HG03159 (cell line): ENCODE results near the gene DTNB.
"Not testable (repeated sequence)": the region's sequence is repeated elsewhere in the genome, so short reads cannot be mapped to it uniquely, and the experiment has no call there.

Source experiments
- ATAC-seq: cut with Tn5 transposase; IDR thresholded peaks from one replicate; pipeline ENCODE4 v1.9.1; 2021; ENCODE audit warnings: mild to moderate bottlenecking, moderate library complexity; ENCODE audit not compliant: unreplicated experiment

DTNB gene

DNA sequence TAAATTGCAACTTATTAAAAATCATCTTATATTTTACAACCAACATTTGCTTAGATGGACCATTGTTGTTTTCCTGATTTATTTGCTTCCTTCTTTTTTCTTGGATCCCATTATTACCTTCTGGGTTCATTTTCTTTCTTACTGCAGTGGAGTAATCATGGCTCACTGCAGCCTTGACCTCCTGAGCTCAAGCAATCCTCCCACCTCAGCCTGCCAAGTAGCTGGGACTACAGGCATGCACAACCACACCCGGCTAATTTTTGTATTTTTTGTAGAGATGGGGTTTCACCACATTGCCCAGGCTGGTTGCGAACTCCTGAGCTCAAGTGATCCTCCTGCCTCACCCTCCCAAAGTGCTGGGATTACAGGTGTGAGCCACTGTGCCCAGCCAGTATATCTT is 123.8 kb downstream of the DTNB start:
- ATAC-seq, result not testable (repeated sequence)

DNA sequence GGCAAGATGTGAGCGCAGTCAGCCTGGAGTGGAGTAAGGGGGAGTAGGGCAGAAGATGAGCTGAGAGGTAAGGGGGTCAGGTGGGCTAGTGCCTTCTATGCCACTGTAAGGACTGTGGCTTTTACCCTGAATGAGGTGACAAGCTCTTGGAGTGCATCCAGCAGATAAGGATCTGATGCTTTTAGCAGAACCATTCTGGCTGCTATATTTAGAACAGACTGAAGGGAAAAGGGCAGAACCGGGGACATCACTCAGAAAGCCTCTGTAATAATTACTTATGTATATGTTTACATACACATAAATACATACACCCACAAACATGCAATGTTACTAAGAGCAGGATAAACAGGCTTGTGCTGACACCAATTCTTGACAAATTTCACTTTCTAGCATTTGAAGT is 124.8 kb downstream of the DTNB start:
- no peak for ATAC-seq

DNA sequence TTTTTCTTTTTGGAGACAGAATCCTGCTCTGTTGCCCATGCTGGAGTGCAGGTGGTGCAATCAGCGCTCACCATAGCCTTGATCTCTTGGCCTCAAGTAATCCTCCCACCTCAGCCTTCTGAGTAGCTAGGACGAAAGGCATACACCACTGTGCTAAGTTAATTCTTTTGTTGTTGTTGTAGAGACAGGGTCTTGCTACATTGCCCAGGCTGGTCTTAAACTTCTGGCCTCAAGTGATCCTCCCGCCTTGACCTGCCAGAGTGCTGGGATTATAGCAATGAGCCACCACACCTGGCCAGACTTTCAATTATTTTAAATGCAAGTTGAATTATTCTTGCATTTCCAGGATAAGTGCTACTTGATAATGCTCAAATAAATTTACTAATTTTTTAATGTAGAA is 126.5 kb downstream of the DTNB start:
- ATAC-seq, result no peak

DNA sequence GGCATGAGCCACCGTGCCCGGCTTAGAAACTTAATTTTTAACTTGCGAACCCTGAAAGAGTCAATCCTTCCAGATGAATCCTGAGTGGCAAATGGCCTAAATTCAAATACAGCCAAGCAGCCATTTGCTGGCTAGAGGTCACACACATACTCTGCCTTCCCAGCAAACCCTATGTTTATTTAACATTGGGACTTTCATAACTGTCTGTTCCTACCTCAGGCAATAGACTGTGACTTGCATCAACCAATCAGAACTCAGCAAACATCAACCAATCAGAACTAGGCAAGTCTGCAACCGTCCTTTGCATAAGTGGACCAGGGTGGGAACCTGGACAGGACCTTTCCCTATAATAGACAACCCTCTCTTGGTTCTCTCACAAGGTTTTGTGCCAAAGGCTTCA is 127.5 kb downstream of the DTNB start:
- no peak for ATAC-seq

DNA sequence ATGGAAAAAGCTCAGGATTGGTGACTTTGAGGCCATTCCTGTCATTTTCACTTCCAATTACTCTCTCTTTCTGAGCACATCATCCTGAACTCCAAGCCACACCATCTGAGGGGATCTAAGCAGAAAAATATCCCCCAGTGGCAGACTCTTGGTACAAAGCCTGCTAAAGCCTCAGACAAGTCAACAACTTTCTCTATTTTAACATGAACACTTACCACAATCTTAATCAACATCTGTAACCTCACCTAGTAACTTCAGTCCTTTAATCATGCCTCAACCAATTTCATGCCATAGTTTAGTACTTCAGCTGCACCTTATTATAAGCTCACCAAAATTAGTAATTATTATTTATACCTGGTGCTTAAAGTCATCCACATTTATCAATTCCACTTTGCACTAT is 128.9 kb downstream of the DTNB start:
- ATAC-seq, result no peak

DNA sequence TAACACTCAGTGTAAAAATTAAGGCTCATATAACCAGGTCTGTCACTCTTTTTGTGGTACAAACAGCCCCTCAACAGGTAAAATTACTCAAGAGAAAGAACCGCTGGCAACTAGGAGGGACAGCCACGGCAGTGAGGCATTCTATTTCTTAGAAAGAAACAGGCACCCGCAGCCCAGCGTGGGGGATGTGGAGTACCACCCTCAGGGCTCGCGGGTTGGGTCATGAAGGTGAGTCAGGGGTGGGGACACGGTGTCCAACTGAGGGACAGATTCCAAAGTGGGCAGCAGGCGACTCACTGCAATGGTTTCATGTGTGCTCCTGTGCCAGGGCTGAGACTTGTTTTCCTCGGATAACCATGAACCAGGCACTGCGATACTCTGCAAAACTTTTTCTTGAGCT is 129.4 kb downstream of the DTNB start:
- ATAC-seq, result no peak

DNA sequence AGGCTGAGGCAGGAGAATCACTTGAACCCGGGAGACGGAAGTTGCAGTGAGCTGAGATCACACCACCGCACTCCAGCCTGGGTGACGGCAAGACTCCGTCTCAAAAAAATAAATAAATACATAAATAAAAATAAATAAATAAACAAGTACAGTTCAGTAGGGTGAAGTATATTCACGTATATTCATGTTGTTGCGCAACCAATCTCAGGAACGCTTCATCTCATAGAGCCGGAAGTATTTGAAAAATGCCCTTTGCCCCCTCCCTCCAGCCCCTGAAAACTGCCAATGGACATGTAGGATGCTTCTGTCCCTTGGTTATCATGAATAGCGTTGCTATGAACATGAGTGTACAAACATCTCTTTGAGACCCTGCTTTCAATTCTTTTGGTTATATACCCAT is 132.0 kb downstream of the DTNB start:
- no peak for ATAC-seq

DNA sequence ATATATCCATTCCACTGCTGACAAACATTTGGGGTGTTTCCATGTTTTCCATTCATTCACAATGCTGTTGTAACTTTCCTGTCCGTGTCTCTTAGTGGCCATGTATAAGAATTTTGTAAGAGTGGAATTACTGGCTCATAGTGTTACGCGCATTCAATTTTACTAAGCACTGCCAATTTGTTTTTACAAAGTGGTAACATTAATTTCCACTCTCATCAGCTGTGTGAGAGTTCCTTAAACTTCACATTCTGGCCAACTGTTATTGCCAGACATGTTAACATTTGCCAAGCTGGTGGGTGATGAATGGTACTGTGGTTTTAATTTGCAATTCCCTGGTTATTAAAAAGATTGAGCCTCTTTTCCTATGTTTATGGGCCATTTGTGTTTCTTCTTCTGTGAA is 134.2 kb downstream of the DTNB start:
- no peak for ATAC-seq

DNA sequence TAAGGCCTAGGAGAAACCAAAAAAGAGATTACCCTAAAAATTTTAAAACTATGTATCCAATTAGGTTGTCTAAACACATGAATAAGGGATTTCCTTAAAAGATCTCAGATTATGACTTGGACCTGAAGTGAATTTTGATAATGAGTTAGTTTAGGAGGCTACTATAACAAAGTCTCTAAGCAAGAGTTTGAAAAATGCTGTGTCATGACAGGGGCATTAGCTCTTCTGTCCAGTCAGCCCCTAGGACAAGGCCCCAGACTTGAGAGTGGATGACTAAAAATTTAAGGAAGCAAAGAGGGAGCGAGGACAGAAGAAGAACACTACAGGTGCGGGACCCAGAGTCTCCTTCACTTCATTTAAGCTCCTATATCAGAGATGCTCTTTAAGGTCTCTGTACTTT is 135.9 kb downstream of the DTNB start:
- no peak for ATAC-seq

DNA sequence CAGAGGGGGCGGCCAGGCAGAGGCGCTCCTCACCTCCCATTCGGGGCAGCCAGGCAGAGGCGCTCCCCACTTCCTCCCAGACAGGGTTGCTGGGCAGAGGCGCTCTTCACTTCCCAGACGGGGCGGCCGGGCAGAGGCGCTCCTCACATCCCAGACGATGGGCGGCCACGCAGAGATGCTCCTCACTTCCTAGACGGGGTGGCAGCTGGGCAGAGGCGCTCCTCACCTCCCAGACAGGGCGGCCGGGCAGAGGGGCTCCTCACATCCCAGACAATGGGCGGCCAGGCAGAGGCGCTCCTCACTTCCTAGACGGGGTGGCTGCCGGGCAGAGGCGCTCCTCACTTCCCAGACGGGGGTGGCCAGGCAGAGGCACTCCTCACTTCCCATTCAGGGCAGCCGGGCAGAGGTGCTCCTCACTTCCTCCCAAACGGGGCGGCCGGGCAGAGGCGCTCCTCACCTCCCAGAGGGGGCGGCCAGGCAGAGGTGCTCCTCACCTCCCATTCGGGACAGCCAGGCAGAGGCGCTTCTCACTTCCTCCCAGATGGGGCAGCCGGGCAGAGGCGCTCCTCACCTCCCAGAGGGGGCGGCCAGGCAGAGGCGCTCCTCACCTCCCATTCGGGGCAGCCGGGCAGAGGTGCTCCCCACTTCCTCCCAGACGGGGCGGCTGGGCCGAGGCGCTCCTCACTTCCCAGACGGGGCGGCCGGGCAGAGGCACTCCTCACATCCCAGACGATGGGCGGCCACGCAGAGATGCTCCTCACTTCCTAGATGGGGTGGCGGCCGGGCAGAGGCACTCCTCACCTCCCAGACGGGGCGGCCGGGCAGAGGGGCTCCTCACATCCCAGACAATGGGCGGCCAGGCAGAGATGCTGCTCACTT is 137.7 kb downstream of the DTNB start:
- ATAC-seq, result not testable (repeated sequence)

DNA sequence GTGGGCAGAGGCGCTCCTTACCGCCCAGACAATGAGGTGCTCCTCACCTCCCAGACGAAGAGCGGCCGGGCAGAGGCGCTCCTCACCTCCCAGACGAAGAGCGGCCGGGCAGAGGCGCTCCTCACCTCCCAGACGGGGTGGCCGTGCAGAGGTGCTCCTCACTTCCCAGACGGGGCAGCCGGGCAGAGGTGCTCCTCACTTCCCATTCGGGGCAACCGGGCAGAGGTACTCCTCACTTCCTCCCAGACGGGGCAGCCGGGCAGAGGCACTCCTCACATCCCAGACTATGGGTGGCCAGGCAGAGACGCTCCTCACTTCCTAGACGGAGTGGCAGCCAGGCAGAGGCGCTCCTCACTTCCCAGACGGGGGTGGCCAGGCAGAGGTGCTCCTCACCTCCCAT is 138.4 kb downstream of the DTNB start:
- ATAC-seq, result not testable (repeated sequence)

DNA sequence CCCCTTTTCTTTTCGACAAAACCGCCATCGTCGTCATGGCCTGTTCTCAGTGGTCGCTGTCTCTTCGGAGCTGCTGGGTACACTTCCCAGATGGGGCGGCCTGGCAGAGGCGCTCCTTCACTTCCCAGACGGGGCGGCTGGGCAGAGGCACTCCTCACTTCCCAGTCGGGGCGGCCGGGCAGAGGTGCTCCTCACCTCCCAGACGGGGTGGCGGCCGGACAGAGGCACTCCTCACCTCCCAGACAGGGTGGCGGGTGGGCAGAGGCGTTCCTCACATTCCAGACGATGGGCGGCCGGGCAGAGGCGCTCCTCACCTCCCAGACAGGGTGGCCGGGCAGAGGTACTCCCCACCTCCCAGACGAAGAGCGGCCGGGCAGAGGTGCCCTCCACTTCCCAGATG is 138.9 kb downstream of the DTNB start:
- ATAC-seq, result no peak

DNA sequence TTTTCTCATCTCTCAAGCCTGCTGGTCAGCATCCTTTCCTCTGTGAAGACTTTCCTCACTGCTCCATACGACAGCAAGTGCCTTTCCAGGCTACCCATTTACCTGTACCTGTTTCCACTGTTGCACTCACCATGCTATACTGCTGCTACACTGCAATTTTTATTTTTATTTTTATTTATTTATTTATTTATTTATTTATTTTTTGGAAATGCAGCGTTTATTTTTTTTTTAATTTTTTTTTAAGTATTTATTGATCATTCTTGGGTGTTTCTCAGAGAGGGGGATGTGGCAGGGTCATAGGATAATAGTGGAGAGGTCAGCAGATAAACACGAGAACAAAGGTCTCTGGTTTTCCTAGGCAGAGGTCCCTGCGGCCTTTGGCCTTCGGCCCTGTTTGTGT is 139.6 kb downstream of the DTNB start:
- ATAC-seq, result not testable (repeated sequence)

DNA sequence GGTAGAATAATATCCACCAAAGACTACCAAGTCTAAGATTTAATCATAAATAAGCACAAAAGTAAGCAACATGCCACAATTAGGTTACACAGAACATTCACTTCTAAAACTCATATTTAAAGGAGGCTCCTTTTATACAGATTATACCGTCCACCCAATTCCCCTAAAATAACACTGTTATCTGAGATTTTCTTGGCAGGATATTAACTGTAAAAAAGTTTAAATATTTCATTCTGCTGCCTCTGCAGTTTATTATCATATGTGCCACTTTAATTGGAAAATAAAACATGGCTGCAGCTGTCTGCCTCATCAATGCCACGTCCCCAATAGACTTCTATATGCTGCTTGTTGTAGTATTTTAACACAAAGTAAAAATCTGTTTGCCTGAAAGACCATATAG is 140.9 kb downstream of the DTNB start:
- no peak for ATAC-seq

DNA sequence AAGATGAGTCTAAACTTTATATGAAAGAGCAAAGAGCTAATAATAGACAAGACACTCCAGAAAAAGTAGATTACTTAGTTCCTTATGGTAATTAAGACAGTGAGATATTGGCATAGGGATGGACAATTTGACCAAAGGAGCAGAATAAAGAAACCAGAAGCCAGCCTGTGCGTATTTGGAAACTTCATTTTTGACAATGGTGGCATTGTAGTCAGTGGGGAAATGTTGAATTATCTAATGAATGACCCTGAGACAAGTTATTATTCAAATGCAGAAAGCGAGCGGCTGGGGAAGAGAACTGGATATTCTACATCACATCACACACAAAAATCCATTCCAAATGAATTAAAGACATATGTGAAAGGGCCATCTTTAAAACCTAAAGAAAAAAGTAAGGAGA is 144.3 kb downstream of the DTNB start:
- no peak for ATAC-seq

DNA sequence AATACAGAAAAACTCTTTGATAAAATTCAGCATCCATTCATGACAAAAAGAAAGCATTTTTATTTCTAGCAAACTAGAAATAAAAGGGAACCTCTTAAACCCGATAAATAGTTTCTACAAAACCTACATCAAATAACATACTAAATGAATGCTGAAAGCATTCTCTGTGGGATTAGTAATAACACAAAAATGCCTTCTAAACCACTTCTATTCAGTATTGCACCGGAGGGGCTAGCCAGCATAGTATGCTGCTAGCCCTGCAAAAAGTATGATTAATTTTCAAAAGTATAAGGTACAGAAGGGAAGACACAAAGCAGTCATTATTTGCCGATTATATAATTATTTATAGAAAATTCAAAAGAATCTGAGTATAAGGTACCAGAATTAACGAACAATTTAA is 145.2 kb downstream of the DTNB start:
- no peak for ATAC-seq

DNA sequence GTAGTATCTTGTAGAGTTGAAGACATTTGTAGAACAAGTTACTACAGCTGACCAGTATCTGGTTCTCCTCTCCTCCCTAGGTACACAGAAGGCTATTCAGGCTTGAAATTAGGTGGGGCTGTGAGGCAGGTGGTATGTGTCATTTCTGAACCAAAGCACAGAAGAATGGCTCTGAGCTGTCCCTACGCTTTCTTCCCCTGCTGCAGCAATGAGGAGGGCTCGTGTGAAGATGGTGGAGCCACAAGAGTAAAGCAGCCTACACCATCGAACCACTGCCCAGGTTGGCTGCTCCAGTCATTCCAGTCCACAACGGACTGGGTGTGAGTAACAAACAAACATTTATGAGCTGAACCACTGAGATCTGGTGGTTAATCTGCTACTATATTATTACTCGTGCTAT is 148.9 kb downstream of the DTNB start:
- ATAC-seq, result no peak

DNA sequence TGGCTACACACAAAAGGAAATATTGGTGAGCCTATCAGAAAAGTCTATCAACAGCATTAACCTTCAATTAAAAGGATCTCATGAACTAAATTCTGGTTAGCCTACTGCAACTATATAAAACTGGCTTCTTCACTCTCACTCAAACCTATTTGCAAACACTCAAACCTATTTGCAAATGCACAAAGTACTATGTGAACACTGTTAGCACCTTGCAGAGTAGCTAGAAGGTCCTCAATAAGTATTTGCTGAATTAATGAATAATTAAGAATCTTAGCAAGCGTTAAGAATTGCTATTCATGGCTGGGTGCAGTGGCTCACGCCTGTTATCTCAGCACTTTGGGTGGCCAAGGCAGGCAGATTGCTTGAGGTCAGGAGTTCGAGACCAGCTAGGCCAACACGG is 150.3 kb downstream of the DTNB start:
- ATAC-seq, result no peak

DNA sequence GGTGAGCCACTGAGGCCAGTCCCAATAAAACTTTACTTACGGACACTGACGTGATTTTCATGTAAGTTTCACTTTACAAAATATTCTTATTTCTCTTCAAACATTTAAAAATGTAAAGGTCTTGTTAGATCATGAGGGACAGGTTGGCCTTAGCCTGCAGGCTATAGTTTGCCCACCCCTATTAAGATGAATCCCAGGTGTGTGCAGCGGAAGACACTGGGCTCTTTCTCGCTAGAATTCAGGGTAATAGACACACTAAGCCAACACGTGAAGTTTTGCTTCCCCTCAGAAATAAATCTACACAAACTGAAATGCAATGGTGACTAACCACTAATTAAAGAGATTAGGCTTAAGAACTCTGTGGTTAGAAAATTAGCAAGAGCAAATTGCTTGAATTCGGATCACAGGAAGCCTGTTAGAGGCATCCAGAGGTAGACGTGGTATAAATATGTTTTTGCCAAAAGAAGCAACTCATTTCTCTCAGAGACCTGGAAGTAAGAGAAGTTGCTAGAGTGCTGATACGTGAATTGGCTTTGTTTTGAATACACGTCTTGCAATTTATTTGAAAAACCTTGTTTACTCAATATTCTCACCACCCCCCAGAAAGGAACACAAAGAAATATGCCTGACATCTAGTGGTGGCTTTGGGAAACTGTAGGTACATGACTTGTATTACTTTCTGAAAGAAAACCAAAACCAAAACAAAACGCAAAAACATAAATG is 151.6 kb downstream of the DTNB start:
- ATAC-seq, result peak; percentile 77

DNA sequence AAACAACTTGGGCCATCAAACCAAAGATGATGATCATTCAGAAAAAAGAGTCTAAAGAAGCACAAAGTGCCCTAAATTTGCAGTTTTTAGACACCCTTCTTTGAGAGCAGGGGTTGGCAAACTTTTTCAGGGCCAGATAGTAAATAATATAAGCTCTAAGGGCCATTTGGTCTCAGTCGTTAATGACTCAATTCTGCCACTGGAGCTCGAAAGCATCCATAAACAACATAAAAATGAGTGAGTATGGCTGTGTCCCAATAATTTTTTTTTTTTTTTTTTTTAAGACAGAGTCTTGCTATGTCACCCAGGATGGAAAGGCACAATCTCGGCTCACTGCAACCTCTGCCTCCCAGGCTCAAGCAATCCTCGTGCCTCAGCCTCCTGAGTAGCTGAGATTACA is 152.3 kb downstream of the DTNB start:
- no peak for ATAC-seq

DNA sequence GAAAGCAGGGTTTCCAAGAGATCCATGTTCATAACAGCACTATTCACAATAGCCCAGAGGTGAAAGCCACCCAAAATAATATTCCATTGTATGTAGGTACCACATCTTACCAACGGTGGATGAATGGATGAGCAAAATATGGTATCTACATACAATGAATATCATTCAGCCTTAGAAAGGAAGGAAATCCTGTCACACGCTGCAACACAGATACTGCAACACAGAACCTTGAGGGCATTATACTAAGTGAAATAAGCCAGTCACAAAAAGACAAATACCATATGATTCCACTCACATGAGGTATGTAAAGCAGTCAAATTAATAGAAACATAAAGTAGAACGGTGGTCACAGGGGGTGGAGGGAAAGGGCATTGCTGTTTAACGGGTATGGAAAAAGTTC is 155.7 kb downstream of the DTNB start:
- ATAC-seq, result no peak

DNA sequence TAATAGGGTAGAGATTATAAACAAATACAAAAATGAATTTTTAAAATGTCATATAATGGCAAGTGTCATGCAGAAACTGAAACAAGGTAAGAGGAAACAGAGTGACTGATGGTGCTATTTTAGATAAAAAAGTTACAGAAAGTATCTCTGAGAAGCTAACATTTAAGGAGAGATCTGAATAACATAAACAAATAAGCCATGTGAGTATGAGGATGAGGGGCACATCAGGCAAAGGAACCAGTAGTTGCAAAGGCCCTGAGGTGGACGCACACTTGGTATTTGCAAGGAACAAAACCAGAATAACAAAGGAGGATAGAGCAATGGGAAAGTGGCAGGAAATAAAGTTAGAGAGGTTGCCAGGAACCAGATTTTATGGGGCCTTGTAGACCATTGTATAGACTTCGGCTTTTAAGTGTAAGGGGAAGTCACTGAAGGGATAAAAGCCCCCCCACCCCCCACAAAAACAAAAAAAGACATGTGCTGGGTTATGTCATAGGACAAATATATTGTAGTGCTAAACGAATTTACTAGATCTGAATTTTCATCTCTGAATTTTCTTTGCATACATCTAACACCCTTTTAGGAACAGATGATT is 159.2 kb downstream of the DTNB start:
- no peak for ATAC-seq
